ENCODE measurements around the gene IL10RA.
A peak's percentile ranks its signal among the peaks of the same experiment; 100 is the strongest.
"Not testable (repeated sequence)": the region's sequence is repeated elsewhere in the genome, so short reads cannot be mapped to it uniquely, and the experiment has no call there.

IL10RA gene

DNA sequence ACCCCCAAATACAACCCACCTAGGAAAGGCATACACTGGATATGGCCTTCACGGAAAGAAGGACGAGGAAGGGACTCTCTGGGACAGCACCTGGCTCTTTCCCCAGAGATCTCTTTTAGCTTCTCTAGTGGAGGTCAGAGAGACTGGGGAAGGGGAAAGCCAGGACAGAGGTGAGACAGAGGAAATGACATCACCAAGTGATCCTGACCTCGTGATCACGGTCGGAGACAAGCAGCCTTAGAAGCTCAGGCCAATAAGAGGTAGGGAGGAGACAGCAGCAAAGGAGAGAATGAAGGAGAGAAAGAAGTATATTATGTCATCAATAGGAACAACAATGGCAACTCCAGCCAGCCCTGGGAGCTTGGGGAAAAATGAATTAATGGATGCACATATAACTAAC, 41.6 kb upstream of the IL10RA start:
- Histone ChIP-seq H3K27me3 (peaks cover 12% of the 10 kb centered on the region), H3K36me3 (no peaks in the 10 kb centered on the region), H3K27ac (no peak overlapping the region), H3K4me3 (ENCODE audit: low read depth in 1 of 2, low read length in 1 of 2) (no peak overlapping the region), H3K4me1 (ENCODE audit: control insufficient read depth in 1 of 2, insufficient read depth in 1 of 2, low read depth in 1 of 2, low read length in 1 of 2) (peaks cover 0 to under 1% of the 10 kb centered on the region in 2 experiments), H3K9me3 (no peaks in the 10 kb centered on the region)
- no peak for TF ChIP-seq CTCF (IDR thresholded peaks at IDR 0.05)

DNA sequence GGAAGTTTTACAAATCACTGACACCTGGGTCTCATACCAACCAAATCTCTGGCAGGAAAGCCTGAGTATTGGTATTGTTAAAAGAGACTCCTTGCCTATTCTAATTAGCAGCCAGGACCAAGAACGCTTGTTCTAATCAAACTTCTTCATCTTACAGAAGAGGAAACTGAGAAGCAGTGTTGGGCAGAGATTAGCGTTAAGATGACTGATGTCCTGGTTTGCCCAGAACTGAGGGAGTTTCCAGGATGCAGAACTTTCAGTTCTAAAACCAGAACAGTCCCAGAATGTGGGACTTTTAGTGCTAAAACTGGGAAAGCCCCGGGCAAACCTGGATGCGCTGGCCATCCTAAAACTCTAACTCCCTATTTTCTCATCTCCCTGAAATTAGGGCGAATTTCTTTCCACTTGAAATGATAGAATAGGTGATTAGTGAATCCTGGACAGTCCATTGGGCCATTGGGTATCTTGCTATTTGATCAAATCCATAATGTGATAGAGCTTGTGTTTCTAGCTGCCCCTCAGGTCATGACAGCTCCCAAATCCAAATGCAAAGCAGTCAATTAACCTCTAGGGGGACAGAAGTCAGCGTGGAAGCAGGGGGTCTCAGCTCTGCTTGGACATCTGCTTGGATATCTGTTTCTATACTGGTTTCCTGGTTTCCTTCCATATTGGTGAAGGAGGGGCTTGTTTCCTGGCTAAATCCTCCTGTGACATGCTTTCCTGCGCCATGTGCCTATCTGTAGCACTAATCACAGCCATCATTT, 41.0 kb upstream of the IL10RA start:
- Histone ChIP-seq H3K27ac (no peak overlapping the region), H3K36me3 (no peaks in the 10 kb centered on the region), H3K9me3 (no peaks in the 10 kb centered on the region), H3K4me3 (ENCODE audit: low read depth in 1 of 2, low read length in 1 of 2) (no peak overlapping the region), H3K4me1 (ENCODE audit: control insufficient read depth in 1 of 2, insufficient read depth in 1 of 2, low read depth in 1 of 2, low read length in 1 of 2) (peaks cover 3 to 4% of the 10 kb centered on the region in 2 experiments), H3K27me3 (peaks cover 18% of the 10 kb centered on the region)
- TF ChIP-seq CTCF (IDR thresholded peaks at IDR 0.05): no peak

GRCh38 chr11:117946156-117946841, 39.9 kb upstream of the IL10RA start:
- H3K36me3 ChIP-seq: no peaks in the 10 kb centered on the region
- no peaks in the 10 kb centered on the region for H3K9me3 ChIP-seq
- no peak for TF ChIP-seq CTCF (IDR thresholded peaks at IDR 0.05)
- no peak overlapping the region for H3K4me3 ChIP-seq (ENCODE audit: low read depth in 1 of 2, low read length in 1 of 2)
- peaks cover 3 to 4% of the 10 kb centered on the region in 2 experiments for H3K4me1 ChIP-seq (ENCODE audit: control insufficient read depth in 1 of 2, insufficient read depth in 1 of 2, low read depth in 1 of 2, low read length in 1 of 2)
- no peak overlapping the region for H3K27ac ChIP-seq
- H3K27me3 ChIP-seq: peaks cover 23% of the 10 kb centered on the region

DNA sequence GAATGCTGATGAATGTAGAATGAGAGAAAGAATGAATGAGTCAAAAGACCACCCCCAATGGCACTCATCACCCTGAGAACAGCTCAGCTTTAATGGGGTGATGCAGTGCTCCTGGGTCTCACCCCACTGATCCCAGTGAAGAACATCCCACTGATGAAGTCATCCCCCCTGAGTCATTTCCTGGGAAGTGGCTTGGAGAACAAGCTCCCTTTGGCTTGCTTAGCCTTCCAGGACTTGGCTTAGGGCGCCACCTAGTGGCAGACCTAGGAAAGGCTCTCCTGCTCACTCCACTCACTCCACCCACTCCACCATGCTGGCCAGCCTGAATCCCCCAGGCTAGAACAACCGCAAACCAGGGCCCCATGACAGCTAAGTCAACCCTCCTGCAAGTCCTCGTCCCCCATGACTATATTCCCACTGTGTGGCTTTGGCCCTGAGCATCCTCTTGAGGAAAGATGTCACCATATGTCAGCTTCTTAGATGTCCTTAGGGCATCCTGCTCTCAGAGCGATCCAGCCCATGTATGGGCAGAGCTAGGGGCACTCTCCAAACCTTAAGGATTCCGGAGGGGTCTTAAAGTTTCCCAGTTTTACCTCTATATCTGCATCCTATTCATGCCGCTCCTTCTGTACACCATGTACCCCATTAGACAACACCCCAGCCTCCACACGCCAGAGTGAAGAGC, 39.2 kb upstream of the IL10RA start:
- H3K36me3 ChIP-seq: no peaks in the 10 kb centered on the region
- no peaks in the 10 kb centered on the region for H3K9me3 ChIP-seq
- H3K4me3 ChIP-seq (ENCODE audit: low read depth in 1 of 2, low read length in 1 of 2): no peak overlapping the region
- peaks cover 3 to 4% of the 10 kb centered on the region in 2 experiments for H3K4me1 ChIP-seq (ENCODE audit: control insufficient read depth in 1 of 2, insufficient read depth in 1 of 2, low read depth in 1 of 2, low read length in 1 of 2)
- peak; percentile 87 for TF ChIP-seq CTCF (IDR thresholded peaks at IDR 0.05)
- peaks cover 23% of the 10 kb centered on the region for H3K27me3 ChIP-seq
- H3K27ac ChIP-seq: no peak overlapping the region

- not testable (repeated sequence) for H3K4me3 ChIP-seq (ENCODE audit: low read depth in 1 of 2, low read length in 1 of 2); H3K27ac ChIP-seq; H3K4me1 ChIP-seq (ENCODE audit: control insufficient read depth in 1 of 2, insufficient read depth in 1 of 2, low read depth in 1 of 2, low read length in 1 of 2); H3K9me3 ChIP-seq; H3K36me3 ChIP-seq
- H3K27me3 ChIP-seq: peaks cover 23% of the 10 kb centered on the region
Observed at GRCh38 chr11:117947751-117948150, 38.4 kb upstream of the IL10RA start.

DNA sequence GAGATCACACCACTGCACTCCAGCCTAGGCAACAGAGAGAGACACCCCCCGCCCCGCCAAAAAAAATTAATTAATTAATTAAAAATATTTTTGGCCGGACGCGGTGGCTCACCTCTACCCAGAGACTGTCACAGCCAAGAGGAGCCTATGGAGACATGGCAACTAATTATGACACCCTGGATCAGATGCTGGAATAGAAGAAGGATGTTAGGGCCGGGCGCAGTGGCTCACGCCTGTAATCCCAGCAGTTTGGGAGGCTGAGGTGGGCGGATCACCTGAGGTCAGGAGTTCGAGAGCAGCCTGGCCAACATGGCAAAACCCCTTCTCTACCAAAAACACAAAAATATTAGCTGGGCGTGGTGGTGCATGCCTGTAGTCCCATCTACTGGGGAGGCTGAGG, 37.7 kb upstream of the IL10RA start:
- peaks cover 23% of the 10 kb centered on the region for H3K27me3 ChIP-seq
- H3K4me1 ChIP-seq (ENCODE audit: control insufficient read depth in 1 of 2, insufficient read depth in 1 of 2, low read depth in 1 of 2, low read length in 1 of 2); H3K36me3 ChIP-seq; H3K4me3 ChIP-seq (ENCODE audit: low read depth in 1 of 2, low read length in 1 of 2); H3K27ac ChIP-seq; H3K9me3 ChIP-seq: not testable (repeated sequence)
